Myocyte (in vitro differentiated cells): ENCODE measurements around the gene TRPM5. TPM values are rescaled to one million over a fixed set of nuclear protein-coding genes. Genes with fewer than 3 reads are reported as not detected.

Experiments used
- DNase-seq: peaks from one replicate; pipeline ENCODE4 v3.0.0-alpha.2; 2012; ENCODE audit warnings: low read depth
- total RNA-seq: library from RNA; depleted of rRNA; stranded (reverse); fragments of >200 nt; gene quantifications from 2 replicates; pipeline ENCODE4 v1.2.3, GENCODE V29; 2014

TRPM5 gene
- total RNA-seq, 1 donor from 2014 or later, result not detected

DNA sequence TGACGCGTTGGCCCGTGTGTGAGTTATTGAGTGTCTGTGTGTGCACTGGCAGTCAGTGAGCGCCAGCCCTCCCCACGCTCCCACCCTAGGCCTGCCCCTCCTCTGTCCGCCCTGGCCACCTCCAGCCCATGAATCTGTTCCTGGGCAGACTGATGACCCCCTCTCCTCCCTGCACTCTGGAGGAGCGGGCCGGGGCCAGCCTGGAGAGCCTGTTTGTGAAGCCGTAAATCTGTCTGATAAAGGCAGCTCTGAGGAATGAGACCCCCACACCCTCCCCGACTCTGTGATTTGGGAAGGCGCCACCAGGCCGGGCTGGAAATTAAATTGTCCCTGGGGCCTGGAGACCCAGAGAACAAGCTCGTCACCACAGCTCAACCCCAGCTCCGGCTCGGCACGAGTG is 35.2 kb downstream of the TRPM5 start:
- no peak for DNase-seq

- DNase-seq, result no peak
Measured at GRCh38 chr11:2408671-2409070, 35.6 kb downstream of the TRPM5 start.

GRCh38 chr11:2406878-2407410 is 37.4 kb downstream of the TRPM5 start:
- no peak for DNase-seq

DNA sequence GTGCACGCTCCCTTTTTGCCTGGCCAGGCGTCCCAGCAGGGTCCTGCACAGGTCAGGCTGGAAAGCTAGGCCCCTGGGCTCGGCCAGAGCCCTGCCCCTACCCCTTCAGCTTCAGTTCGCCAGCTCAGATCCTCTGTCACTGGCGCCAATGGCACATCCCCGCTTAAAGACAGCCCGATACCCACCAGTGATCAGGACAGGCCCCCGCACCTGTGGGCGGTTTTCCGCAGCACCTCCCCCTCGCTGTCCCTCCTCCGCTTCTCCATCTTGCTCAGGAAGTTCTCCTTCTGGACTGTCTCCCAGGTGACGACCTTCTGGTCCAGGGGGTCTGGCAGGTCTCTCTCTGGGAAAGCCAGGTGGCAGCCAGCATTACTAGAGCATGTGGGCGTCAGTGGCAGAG is 37.9 kb downstream of the TRPM5 start:
- DNase-seq, result no peak

DNA sequence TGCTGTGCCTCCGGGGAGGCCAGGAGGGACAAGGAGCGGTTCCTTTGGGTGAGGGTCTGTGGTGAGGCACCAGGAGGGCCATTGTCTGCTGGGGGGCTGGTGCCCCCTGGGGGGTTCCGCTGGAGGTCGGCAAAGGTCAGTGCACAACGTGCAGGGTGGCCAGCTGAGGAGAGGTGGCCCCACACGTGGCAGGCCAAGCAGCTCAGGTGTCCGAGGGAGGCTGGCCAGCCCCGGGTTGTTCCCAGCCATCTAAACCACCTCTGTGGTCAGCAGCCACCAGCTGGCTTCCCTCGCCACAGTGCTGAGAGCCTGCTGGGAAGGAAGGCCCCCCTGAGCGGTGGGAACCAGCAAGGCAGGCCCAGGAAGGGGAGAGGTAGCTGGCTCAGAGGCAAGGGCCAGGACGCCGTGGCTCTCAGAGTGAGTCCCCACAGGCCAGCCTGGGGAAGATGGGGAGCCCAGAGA is 39.5 kb downstream of the TRPM5 start:
- DNase-seq, result peak; percentile 40

DNA sequence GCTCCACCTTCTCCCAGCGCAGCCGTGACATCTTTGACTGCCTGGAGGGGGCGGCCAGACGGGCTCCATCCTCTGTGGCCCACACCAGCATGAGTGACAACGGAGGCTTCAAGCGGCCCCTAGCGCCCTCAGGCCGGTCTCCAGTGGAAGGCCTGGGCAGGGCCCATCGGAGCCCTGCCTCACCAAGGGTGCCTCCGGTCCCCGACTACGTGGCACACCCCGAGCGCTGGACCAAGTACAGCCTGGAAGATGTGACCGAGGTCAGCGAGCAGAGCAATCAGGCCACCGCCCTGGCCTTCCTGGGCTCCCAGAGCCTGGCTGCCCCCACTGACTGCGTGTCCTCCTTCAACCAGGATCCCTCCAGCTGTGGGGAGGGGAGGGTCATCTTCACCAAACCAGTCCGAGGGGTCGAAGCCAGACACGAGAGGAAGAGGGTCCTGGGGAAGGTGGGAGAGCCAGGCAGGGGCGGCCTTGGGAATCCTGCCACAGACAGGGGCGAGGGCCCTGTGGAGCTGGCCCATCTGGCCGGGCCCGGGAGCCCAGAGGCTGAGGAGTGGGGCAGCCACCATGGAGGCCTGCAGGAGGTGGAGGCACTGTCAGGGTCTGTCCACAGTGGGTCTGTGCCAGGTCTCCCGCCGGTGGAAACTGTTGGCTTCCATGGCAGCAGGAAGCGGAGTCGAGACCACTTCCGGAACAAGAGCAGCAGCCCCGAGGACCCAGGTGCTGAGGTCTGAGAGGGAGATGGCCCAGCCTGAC is 41.2 kb downstream of the TRPM5 start:
- no peak for DNase-seq

- DNase-seq, result no peak
Measured at GRCh38 chr11:2402106-2402505, 42.2 kb downstream of the TRPM5 start.

DNA sequence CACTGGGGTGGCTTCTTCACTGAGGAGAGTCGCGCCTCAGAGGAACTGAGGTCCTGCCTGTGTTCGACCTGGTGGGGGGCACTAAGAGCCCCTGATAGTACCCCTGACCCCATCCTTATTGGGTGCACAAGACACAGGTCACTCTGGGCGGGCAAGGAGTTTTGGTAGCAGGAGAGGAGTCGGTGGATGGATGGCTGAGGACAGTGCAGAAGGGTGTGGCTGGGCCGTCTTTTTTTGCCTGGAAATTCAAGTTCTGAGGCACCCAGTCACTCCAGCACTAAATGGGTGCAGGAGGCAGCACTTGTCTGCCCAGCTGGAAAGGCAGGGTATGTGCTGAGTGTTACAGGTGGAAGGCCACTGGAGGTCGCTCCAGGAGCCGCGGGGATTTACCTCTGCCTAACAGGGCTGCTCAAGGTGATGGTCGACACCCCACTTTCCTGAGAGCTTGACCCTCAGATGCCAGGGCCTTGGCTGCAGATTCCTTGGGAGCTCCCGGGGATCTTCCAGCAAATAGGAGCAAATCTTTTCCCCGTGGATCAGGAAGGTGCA is 42.8 kb downstream of the TRPM5 start:
- DNase-seq, result no peak

- DNase-seq, result no peak
Measured at GRCh38 chr11:2400762-2401435, 43.4 kb downstream of the TRPM5 start.

DNA sequence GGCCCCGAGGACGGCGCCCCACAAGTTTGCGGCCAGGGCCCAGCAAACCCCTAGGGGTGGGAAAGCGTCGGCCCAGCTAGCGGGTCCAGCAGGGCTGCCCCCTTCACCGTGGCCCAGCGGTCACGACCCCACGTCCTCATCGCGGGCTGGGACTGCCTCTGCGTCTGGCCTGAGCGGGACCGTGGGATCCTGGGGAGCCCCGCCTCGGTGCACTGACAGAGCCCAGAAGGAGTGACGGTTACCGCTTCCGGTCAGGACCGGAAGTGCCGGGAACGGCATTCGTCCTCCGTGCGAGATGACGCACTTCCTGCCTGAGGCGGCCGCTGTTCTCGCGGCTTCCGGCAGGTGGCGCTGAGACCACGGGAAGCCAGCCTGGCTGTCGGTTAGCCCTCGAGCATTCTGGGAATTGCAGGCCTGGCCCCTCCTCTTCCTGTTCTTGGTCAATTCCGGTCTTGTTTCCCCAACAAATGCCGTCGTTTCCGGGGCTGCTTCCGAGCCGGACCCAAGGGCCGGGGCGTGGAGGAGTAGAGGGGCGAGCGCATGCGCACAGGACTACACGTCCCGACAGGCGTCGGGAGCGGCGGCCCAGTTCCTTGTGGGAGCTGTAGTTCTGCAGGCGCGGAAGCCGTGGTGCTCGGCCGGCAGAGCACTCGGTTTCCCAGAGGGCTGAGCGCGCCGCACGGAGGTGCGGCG is 44.1 kb downstream of the TRPM5 start, which contains the start of gene TSSC4:
Gene TSSC4 (plus strand): TSS at position 682 of the 693 bp plus-strand sequence. CDS start 1,884 bp downstream, outside the sequence.
- DNase-seq, result peak; percentile 100

DNA sequence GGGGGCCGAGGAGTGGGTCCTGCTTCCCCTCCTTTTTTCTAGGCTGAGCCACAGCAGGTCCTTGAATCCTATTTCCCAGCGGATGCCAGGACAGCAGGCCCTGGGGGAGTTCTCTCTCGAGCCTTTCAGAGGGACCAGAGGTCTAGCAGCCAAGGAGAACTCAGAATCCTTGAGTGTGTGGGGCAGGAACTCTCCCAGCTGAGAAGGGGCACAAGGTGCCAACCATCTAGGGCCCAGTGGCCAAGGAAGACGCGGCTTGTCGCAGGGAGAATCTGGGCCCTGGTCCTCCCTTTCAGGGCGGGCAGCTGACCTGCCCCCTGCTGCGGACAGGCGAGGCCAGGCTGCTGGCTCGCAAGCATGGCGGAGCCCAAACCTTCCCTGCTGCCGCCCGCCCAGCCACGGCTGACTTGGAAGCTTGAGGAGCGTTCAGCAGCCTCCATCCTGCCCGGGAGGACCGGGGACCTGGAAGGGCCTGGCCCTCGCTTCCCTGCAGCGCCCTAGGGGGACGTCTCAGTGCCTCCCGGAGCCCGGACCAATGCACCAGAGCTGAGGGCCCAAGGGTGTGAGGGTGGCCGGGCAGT is 44.7 kb downstream of the TRPM5 start:
- DNase-seq, result peak; percentile 43

GRCh38 chr11:2398664-2399355 is 45.5 kb downstream of the TRPM5 start:
- no peak for DNase-seq

DNA sequence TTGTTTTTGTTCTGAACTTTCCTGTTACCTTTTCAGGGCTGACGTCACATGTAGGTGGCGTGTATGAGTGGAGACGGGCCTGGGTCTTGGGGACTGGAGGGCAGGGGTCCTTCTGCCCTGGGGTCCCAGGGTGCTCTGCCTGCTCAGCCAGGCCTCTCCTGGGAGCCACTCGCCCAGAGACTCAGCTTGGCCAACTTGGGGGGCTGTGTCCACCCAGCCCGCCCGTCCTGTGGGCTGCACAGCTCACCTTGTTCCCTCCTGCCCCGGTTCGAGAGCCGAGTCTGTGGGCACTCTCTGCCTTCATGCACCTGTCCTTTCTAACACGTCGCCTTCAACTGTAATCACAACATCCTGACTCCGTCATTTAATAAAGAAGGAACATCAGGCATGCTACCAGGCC is 47.3 kb downstream of the TRPM5 start:
- DNase-seq, result no peak

DNA sequence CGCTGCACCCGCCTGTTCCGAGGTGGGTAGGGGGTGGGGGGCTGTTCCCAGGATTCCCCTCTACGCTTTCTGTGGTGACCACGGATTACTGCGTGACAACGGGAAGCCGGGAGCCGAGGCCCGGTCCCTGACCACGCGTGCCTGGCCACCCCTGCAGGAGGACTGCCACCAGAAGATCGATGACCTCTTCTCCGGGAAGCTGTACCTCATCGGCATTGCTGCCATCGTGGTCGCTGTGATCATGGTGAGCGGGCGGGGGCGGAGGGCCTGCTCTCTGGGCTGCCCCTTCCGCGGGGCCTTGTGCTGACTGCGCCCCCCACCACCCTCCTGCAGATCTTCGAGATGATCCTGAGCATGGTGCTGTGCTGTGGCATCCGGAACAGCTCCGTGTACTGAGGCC is 47.8 kb downstream of the TRPM5 start:
- no peak for DNase-seq

GRCh38 chr11:2395856-2396255 is 48.5 kb downstream of the TRPM5 start:
- no peak for DNase-seq

- no peak for DNase-seq
Measured at GRCh38 chr11:2395211-2395730, 49.0 kb downstream of the TRPM5 start.

- no peak for DNase-seq
Measured at GRCh38 chr11:2394818-2395105, 49.6 kb downstream of the TRPM5 start.
